OCI-M2 (cell line): ENCODE data around the gene XRCC4.
"Not testable (repeated sequence)": the region's sequence is repeated elsewhere in the genome, so short reads cannot be mapped to it uniquely, and the experiment has no call there.

ENCODE experiments used
- DNase-seq: peaks from one replicate; lab custom pipeline; 2025; ENCODE audit not compliant: unreplicated experiment; lab: John Stamatoyannopoulos, UW

The XRCC4 gene

DNA sequence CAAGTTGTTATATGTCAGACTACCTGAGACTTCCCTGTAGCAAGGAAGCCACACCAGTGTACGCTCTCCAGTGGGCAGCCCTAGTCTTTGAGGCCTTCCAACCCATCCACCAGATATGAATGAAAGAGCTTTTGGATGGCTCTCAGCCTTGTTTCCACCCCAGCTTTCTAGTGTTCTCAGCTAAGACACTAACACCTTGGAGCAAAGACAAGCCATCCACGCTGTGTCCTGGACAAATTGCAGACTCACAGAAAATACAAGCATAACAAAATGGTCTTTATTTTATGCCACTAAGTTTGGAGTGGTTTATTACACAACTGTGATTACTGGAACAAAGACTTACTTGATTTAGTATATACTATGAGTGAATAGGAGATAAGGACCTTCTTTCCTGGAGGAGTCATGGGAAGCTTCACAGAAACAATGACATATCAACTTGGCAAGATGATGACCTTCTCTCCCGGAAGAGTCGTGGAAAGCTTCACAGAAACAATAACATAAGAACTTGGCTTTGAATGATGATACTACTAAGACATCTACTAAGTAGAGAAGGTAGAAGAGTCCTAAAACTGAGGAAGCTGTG, 260.2 kb downstream of the XRCC4 start:
- no peak for DNase-seq

DNA sequence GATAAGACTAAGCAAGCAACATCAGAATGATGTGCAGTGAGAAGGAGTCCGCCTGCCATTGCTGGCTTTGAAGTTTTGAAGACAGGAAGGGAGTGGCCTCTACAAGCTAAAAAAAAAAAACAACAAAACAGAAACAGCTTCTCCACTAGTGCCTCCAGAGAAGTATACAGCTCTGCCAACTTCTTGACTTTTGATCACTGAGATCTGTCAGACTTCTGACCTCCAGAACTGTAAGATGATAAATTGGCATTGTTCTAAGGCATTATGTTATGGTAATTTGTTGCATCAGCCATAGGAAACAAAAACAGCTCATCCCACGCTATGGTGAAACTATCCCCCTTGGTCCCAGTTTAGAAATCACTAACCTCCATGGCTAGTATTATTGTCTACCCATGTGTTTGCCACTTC, 263.2 kb downstream of the XRCC4 start:
- DNase-seq, result no peak

DNA sequence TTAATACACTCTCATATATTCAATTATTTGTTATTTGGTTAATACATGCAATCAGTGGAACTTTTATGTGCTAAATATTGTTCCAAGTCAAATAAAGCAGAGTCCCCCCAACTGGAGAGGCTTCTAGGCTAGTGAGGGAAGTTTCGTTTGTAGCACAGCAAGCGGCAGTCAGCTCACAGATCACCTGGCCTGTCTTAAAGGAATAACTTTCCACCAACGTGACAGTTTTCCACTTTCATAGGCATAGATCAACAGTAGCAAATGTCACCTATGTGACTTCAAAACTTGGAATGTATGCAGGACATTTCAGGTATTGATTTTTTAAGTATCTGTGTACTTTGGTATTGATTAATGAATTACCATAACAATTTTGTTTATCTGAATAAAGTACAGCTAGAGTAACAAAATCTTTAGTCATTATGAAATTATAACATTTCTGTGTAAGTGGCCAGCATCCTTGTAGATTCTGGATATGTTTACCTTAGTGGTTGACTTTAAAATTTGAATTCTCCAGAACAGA, 264.5 kb downstream of the XRCC4 start:
- no peak for DNase-seq

DNA sequence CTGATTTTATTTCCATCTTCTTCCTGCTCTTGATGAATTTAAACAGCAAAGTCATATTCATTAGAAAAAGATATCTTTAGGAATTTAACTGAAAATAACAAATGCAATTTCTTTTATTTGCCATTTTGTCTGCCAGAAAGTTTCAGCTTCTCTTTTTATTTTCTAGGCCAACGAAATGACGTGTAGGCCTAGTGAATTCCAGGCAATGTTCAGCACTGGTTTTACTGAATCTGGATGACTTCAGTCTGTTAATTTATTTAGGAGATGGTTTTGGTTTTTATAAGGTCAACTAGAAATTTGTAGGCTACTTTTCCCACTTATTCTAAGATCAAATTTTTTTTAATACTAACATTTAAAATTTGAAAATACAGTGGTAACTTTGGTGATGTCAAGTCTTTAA, 265.1 kb downstream of the XRCC4 start:
- no peak for DNase-seq

DNA sequence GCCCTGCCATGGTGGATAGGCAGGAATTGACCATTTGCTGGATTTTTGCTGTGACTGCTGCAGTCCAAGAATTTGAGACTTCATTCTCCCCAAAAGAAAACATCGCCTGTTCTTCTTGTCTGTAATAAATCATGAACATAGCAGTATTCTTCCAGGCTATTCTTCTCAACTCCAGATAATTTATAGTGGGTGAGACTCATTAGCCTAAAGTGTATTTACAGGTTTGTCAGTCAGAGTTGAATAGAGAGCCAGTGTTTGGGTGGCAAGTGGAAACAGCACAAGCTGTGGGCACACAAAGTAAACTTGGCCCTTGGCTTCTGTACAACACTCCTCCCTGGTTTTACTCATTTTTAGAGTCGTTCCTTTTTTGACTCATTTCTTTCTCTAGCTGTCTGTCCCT, 266.0 kb downstream of the XRCC4 start:
- no peak for DNase-seq

- no peak for DNase-seq
Observed at GRCh38 chr5:83345423-83345822, 268.1 kb downstream of the XRCC4 start.

DNA sequence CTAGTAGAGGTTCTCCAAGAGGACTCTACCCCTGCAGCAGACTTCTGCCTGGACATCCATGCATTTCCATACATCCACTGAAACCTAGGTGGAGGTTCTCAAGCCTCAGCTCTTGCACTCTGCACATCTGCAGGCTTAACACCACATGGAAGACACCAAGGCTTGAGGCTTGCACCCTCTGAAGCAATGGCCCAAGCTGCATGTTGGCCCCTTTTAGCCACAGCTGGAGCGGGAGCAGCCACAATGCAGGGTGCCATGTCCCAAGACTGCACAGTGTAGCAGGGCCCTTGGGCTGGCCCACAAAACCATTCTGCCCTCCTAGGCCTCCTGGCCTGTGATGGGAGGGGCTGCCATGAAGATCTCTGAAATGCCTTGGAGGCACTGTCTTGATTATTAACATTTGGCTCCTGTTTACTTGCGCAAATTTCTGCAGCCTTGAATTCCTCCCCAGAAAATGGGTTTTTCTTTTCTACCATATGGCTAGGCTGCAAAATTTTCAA, 271.0 kb downstream of the XRCC4 start:
- no peak for DNase-seq

DNA sequence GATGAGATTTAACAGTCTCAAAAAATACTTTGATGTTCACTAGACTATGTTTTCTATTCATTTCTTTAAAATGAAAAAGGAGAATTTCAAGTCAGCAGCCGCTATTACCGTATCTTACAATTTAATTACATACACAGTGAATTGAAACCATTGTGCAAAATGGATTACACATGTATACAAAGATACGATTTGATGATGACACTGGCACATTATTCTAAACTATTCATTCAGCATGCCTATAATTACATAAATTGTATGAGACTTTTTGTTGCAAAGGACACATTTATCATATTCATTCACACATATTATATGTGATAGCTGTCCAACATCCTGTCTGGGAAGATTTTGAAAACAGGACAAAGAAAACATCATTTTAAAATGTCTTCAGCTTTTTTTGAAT, 275.9 kb downstream of the XRCC4 start:
- DNase-seq, result no peak

DNA sequence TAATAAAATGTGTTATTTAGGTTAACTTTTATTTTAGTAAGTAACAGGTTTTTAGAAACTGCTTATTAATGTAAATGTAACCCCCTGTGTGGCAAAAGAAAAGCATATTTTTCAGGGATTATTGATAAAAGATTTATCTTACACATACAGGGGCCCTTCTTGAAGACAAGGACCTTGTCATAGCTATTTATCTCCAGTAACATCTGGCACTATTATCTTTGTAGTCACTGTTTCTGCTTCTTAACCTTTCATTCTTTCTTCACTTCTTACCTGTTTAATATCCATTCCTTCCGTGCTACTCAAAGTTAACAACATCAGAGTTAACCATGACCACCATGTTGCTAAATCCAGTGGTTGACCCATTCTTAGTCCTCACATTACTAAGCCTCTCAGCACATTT, 276.4 kb downstream of the XRCC4 start:
- DNase-seq, result no peak

DNA sequence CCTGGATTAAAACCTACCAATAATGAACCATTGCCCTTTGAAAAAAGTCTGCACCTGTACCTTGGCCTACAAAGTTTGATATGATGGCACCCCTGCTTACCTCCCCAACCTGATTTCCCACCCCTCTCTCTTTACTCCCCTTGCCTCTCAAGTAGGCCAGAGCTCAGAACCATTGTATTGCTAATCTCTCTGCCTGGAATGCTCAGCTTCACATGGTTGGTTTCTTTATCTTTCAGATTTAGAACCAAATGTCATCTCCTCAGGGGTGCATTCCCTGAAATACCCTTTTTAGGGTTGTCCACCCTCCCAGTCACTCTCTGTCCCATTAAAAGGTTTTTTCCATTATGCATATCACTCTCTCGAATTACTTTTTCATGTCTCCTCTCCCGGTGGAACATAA, 277.6 kb downstream of the XRCC4 start:
- DNase-seq, result no peak

- DNase-seq, result not testable (repeated sequence)
Observed at GRCh38 chr5:83355482-83356014, 278.2 kb downstream of the XRCC4 start.

DNA sequence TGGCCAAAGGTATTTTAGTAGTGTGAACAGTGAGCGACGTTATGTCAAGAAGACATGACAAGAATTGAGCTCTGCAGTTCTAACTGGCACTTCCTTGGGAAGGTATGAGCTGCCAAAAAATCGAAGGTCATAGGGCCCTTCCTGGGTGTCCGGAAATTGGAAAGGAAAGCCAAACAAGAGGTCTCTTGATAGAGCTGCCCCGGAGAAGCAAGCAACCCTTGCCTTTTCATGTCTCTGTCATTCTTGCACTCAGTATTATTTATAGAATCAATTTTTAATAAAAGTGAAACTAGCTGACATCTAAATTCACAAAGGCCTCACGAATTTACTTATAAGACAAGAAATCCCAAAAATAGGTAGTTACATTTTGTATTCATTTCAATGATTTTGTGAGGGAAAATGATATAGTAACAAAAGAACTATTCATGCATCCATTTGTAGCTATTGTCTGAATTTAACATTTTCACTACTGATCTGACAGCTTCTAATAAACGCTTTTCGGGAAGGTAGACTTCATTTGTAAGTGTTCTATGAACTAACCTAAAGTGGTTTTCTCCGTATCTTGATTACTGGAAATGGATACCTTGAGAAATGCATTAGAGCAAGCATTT, 280.4 kb downstream of the XRCC4 start:
- DNase-seq, result no peak

DNA sequence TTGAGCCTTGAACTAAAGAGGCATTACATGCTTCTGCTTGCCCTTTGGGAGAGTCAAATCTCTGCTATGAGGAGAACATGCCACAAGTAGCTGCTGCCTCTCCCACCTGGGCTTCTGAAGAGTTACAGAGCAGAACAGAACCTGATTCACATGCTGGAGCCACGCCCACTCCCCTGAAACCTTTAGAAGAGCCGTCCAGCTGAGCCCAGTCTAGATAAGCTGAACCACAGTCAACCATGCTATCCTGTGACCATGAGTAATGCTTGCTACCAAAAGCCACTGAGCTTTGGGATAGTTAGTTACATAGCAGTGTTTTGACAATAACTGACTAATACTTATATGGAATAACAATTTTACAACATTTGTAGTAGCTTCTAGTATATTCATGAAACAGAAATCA, 283.2 kb downstream of the XRCC4 start:
- DNase-seq, result no peak

DNA sequence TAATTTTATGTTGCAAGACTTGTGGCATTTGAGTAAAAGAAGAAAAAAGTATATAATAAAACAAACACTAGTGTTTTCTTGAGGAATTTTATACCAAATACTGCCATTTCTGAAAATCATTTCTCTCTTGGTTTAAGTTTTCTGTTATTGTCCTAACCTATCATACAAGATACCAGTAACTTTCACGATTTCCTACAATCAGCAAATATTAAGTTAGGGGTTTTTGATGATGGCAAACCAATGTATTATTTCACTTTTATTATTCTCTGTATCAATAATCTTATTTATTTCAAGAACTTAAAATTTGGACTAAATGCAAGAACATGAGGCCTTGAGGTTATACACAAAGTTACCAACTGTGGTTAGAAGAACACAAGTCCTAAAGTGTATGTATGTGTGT, 285.2 kb downstream of the XRCC4 start:
- no peak for DNase-seq

DNA sequence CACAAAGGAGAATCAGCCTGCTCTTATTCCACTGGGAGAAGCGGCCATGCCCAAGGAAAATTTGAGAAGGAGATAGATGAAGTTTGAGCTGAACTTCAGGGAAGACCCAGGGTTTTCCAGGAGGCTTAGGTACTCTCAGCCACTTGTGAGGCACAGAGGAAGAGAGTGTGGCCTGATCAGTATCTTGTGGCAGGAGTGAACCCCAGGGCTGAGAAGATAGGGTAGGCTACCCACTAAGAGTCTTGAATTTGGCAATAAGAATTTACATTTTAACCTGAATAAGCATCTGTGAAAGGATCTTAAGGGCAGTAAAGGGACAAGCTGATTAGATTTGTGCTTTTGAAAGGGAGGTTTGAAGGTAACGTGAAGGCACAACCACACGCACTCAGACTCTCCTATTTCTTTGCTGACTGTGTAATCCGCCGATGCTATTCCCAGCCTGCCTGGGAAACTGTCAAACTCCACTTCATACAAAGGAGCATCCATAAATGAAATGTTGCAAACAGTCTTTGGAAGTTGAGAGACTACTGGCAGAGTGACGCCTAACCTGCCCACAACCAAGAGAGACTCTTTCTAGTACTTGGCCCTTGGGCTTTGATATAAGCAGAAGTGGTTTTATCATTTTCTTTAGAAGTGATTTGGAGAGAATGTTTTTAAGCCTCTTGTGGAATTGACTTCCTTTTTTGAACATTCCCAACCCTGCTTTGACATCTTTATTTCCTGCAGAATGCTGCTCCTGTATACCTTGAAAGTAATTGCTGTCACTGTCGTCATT, 286.0 kb downstream of the XRCC4 start:
- DNase-seq, result no peak

GRCh38 chr5:83363886-83364275, 286.5 kb downstream of the XRCC4 start:
- DNase-seq, result no peak

DNA sequence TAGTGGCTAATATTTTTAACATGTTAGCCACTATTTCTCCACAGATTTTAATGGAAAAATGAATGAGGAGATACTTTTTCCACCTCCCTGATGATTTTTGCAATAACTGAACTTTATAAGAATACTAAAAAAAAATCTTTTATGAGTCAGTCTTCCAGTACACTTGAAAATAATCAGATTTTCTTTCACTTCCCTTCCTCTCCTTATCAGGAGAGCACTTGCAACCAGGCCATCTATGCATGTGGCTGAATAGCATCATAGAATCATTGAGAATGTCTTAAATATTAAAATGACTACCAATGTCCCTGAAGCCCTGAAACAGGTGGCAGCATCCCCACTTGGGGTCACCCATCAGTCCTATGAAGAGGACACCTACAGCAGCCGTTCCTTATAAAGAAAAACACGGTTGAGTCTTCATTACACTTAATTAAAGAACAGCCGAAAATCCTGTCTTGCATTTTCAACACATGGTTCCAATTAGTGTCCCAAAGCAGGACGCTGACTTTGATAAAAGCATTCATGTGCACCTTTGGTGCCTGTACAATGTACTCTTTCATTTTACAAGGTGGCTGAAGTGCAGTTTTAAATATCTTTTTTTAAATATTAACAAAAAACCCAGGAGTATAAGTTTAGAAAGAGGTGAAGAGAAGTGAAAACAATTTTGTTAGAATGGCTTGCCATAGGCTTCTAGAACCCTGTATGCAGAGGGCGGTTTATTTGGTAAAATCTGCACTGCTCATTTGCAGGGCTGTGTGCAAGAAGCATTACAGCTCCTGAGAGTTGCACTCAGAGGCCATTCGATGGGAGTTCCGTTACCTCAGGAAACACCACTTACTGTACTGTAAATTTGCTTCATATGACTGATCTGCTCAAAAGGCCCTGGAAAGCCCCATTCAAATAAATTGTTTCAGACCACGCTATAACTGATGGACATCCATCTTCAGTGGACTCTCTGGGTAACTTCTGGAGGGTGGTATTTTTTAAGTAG, 287.3 kb downstream of the XRCC4 start:
- no peak for DNase-seq

- DNase-seq, result no peak
Observed at GRCh38 chr5:83368319-83368718, 291.0 kb downstream of the XRCC4 start.

DNA sequence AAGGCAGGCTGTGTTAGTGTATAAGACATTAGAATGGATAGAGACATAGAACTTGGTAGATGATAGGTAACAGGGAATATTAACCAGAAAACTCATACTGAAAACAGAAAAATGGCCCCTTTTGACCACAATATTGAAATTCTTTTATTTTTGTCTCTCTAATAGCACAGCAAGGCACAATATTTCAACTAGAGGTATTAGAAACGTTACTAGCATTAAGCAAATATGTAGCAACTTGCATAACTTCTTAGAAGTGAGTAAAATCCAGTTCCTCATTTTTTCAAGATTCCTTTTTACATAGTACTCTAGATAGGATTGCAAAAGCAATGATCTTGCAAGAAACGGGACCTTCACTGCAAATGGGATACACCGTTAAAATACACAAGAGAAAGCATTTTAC, 291.5 kb downstream of the XRCC4 start:
- no peak for DNase-seq

DNA sequence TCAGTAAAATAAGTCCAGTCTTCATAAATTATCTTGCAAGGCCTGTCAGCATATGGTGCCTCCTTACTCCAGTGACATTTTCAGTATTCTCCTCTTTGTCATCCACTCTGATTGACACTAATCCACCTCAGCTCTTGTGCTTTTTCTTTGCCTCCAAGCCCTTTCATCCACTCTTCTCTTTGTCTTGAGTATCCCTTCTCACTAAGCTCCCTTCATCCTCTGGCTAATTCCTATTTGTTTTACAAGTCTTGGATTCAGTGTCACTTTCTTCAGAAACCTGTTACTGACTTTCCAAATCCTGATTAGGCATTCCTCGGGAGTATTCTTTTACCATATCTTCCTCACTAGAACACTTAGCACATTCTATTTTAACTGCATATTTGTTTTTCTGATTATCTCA, 293.6 kb downstream of the XRCC4 start:
- no peak for DNase-seq

DNA sequence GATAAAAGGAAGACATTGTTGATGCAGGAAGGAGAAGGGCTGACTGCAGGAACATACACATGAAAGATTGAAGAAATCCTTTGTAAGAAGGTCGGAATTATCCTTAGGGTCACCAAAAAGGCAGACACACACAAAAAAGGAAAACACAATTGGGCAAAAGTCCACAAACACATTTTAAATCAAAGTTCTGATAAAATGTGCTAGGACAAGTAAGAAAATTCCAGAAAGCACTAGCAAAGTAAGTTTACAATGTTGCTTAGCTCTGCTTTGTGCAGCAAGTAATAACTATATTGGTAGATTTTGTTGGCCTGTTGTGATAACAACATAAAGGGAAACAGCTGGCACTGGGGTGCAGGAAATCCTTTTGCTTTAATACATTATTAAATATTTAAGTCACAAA, 294.4 kb downstream of the XRCC4 start:
- no peak for DNase-seq
